ENCODE measurements around the gene FPR3.

- TF ChIP-seq, protein P1, sequence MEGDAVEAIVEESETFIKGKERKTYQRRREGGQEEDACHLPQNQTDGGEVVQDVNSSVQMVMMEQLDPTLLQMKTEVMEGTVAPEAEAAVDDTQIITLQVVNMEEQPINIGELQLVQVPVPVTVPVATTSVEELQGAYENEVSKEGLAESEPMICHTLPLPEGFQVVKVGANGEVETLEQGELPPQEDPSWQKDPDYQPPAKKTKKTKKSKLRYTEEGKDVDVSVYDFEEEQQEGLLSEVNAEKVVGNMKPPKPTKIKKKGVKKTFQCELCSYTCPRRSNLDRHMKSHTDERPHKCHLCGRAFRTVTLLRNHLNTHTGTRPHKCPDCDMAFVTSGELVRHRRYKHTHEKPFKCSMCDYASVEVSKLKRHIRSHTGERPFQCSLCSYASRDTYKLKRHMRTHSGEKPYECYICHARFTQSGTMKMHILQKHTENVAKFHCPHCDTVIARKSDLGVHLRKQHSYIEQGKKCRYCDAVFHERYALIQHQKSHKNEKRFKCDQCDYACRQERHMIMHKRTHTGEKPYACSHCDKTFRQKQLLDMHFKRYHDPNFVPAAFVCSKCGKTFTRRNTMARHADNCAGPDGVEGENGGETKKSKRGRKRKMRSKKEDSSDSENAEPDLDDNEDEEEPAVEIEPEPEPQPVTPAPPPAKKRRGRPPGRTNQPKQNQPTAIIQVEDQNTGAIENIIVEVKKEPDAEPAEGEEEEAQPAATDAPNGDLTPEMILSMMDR (conservative IDR thresholded peaks at IDR 0.05 in 1 of 2, IDR thresholded peaks at IDR 0.05 in 1 of 2; ENCODE audit: low read depth in 1 of 2, low read length in 2 of 2) = no peak
- TF ChIP-seq EZH2 (IDR thresholded peaks at IDR 0.05; ENCODE audit: low read length, missing control alignments) = no peak
Observed at GRCh38 chr19:51821921-51822320, 27.0 kb downstream of the FPR3 start.
